HEK293 (cell line): ENCODE measurements around the gene RPGR.

ENCODE experiments used
- CTCF ChIA-PET: fragments of 350-600 bp; formaldehyde crosslinking; extraction: SDS; loops from one replicate; lab custom pipeline; 2021; ENCODE audit warnings: antibody characterized with exemption; lab: Yijun Ruan, JAX
- POLR2A ChIA-PET: fragments of 300-600 bp; formaldehyde crosslinking; extraction: SDS; loops from one replicate; lab custom pipeline; 2020; ENCODE audit warnings: antibody characterized with exemption, inconsistent platforms; lab: Yijun Ruan, JAX
- H3K27ac ChIP-seq: fragments of 200-500 bp; sonication (Bioruptor generic); 2 replicates; pipeline ENCODE4 v1.5.1; 2014; ENCODE audit warnings: low read depth, low read length, control low read depth, inconsistent platforms; ENCODE audit errors: extremely low read depth
- H3K36me3 ChIP-seq, 2 experiments: fragments of 200-500 bp in 1 of 2; sonication (Bioruptor generic) in 1 of 2; 1 replicate in 1 of 2; 2 replicates in 1 of 2; pipeline ENCODE4 v1.5.1; 2014 to 2017; ENCODE audit warnings: inconsistent platforms in 2 of 2, low read length in 2 of 2; ENCODE audit not compliant: control insufficient read depth in 2 of 2, insufficient read depth in 1 of 2
- H3K4me1 ChIP-seq: fragments of 200-500 bp; sonication (Bioruptor generic); 2 replicates; pipeline ENCODE4 v1.5.1; 2014; ENCODE audit warnings: mild to moderate bottlenecking, low read length, inconsistent platforms; ENCODE audit not compliant: control insufficient read depth, insufficient read depth
- H3K4me3 ChIP-seq: 2 replicates; pipeline ENCODE4 v1.5.1; 2011; ENCODE audit warnings: low read depth, mild to moderate bottlenecking, control low read depth, low read length, moderate library complexity
- H3K9me3 ChIP-seq: fragments of 200-500 bp; sonication (Bioruptor generic); 2 replicates; pipeline ENCODE4 v1.5.1; 2014; ENCODE audit warnings: low read depth, low read length, inconsistent platforms; ENCODE audit not compliant: control insufficient read depth, insufficient read depth
- GLI4 ChIP-seq: fragments of 450-650 bp; formaldehyde crosslinking; IDR thresholded peaks from 2 replicates; pipeline ENCODE4 v1.5.1; 2016; ENCODE audit warnings: missing biosample characterization, missing genetic modification characterization
- KLF16 ChIP-seq: fragments of 450-650 bp; formaldehyde crosslinking; IDR thresholded peaks from 2 replicates; pipeline ENCODE4 v1.5.1; 2017; ENCODE audit warnings: missing biosample characterization, missing genetic modification characterization
- KLF8 ChIP-seq: fragments of 450-650 bp; formaldehyde crosslinking; IDR thresholded peaks from 2 replicates; pipeline ENCODE4 v1.5.1; 2016; ENCODE audit warnings: missing biosample characterization, missing genetic modification characterization
- SP3 ChIP-seq: fragments of 450-650 bp; formaldehyde crosslinking; IDR thresholded peaks from 2 replicates; pipeline ENCODE4 v1.5.1; 2016; ENCODE audit warnings: missing biosample characterization, missing genetic modification characterization
- ZNF121 ChIP-seq: fragments of 450-650 bp; formaldehyde crosslinking; IDR thresholded peaks from 2 replicates; pipeline ENCODE4 v1.5.1; 2016; ENCODE audit warnings: missing biosample characterization, missing genetic modification characterization
- ZNF133 ChIP-seq: fragments of 450-650 bp; formaldehyde crosslinking; IDR thresholded peaks from 2 replicates; pipeline ENCODE4 v1.5.1; 2016; ENCODE audit warnings: missing biosample characterization, missing genetic modification characterization
- ZNF146 ChIP-seq: fragments of 450-650 bp; formaldehyde crosslinking; IDR thresholded peaks from 2 replicates; pipeline ENCODE4 v1.5.1; 2016; ENCODE audit warnings: missing biosample characterization, missing genetic modification characterization
- ZNF169 ChIP-seq: fragments of 450-650 bp; formaldehyde crosslinking; IDR thresholded peaks from 2 replicates; pipeline ENCODE4 v1.5.1; 2016; ENCODE audit warnings: missing biosample characterization, missing genetic modification characterization
- ZNF174 ChIP-seq: fragments of 450-650 bp; formaldehyde crosslinking; IDR thresholded peaks from 2 replicates; pipeline ENCODE4 v1.5.0; 2017; ENCODE audit warnings: missing biosample characterization, mild to moderate bottlenecking, missing genetic modification characterization
- ZNF202 ChIP-seq: fragments of 450-650 bp; formaldehyde crosslinking; IDR thresholded peaks from 2 replicates; pipeline ENCODE4 v1.5.1; 2016; ENCODE audit warnings: missing biosample characterization, missing genetic modification characterization, borderline replicate concordance
- ZNF223 ChIP-seq: fragments of 450-650 bp; formaldehyde crosslinking; IDR thresholded peaks from 2 replicates; pipeline ENCODE4 v1.5.1; 2016; ENCODE audit warnings: missing biosample characterization, missing genetic modification characterization
- ZNF280D ChIP-seq: fragments of 450-650 bp; formaldehyde crosslinking; IDR thresholded peaks from 2 replicates; pipeline ENCODE4 v1.5.1; 2016; ENCODE audit warnings: missing biosample characterization, missing genetic modification characterization
- ZNF366 ChIP-seq: fragments of 450-650 bp; formaldehyde crosslinking; conservative IDR thresholded peaks from 2 replicates; pipeline ENCODE4 v1.5.1; 2016; ENCODE audit warnings: missing biosample characterization, missing genetic modification characterization
- ZNF394 ChIP-seq: fragments of 450-650 bp; formaldehyde crosslinking; IDR thresholded peaks from 2 replicates; pipeline ENCODE4 v1.5.1; 2016; ENCODE audit warnings: missing biosample characterization, missing genetic modification characterization, mild to moderate bottlenecking, moderate library complexity, borderline replicate concordance
- ZNF433 ChIP-seq: fragments of 450-650 bp; formaldehyde crosslinking; IDR thresholded peaks from 2 replicates; pipeline ENCODE4 v1.5.1; 2016; ENCODE audit warnings: missing biosample characterization, missing genetic modification characterization, low read depth
- ZNF473 ChIP-seq: fragments of 450-650 bp; formaldehyde crosslinking; IDR thresholded peaks from 2 replicates; pipeline ENCODE4 v1.5.1; 2017; ENCODE audit warnings: missing biosample characterization, missing genetic modification characterization
- ZNF580 ChIP-seq: fragments of 450-650 bp; formaldehyde crosslinking; IDR thresholded peaks from 2 replicates; pipeline ENCODE4 v1.5.1; 2016; ENCODE audit warnings: missing biosample characterization, missing genetic modification characterization
- ZNF623 ChIP-seq: fragments of 450-650 bp; formaldehyde crosslinking; IDR thresholded peaks from 2 replicates; pipeline ENCODE4 v1.5.1; 2016; ENCODE audit warnings: missing biosample characterization, missing genetic modification characterization
- ZNF660 ChIP-seq: fragments of 450-650 bp; IDR thresholded peaks from 2 replicates; pipeline ENCODE4 v1.5.1; 2018; ENCODE audit warnings: missing biosample characterization, mild to moderate bottlenecking, missing genetic modification characterization
- ZNF837 ChIP-seq: fragments of 450-650 bp; formaldehyde crosslinking; IDR thresholded peaks from 2 replicates; pipeline ENCODE4 v1.5.1; 2016; ENCODE audit warnings: missing biosample characterization, missing genetic modification characterization
- TF ChIP-seq, protein P1 (sequence below): fragments of 450-650 bp; formaldehyde crosslinking; IDR thresholded peaks from 2 replicates; pipeline ENCODE4 v1.5.1; 2017; ENCODE audit warnings: missing biosample characterization, missing genetic modification characterization

RPGR gene

DNA sequence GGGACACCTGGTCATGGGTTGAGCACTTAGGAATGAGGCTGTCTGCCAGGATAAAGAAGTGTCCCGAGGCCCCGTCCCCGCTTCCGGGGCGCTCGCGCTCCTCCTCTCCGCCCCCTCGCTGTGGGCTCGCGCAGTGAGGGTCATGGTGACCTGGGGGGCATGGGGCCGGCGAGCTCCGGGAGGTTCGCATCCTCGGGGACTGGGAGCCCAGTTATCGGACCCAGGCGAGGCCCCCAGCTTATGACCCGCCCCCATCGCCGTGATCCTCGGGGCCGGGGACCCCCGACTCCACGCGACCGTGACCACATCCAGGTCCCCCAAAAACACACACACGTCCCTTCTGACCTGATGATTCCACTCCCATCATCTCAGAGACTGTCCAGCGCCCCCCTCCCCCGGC, 71.3 kb downstream of the RPGR start:
- no peaks in the 10 kb centered on the region for H3K4me1 ChIP-seq
- no peak for TF ChIP-seq ZNF280D (tag by site-specific recombination)
- H3K9me3 ChIP-seq = no peaks in the 10 kb centered on the region
- H3K4me3 ChIP-seq = no peak overlapping the region
- CTCF ChIA-PET = interaction anchor here (0.6 kb wide), 1 partner anchor 348 kb away, joined by 3 read pairs; no protein-coding TSS in a partner anchor
- no peaks in the 10 kb centered on the region for H3K36me3 ChIP-seq
- POLR2A ChIA-PET = no interaction called here
- H3K27ac ChIP-seq = no peak overlapping the region

DNA sequence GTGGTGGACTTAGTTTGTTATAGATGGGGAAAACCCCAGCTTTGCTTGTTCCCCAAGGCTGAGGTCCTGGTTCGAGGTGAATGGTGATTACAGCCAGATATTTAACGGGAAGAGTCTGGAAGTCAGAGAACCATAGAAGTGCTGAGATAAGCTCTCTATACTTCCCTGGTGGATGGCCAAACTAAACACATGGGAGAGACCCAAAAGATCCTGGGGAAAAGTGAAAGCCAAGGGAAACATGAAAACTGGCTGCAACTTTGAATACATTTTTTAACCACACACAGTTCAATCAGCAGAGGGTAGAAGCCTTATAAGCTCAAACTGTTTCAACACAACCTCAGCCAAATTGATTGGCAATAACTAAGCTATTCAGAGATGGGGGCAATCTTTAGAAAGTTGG, 77.3 kb downstream of the RPGR start:
- H3K4me1 ChIP-seq = peaks cover 3% of the 10 kb centered on the region; the same call in 1 of the 2 replicates
- H3K27ac ChIP-seq = no peak overlapping the region
- POLR2A ChIA-PET = no interaction called here
- H3K4me3 ChIP-seq = no peak overlapping the region
- CTCF ChIA-PET = interaction anchor here (1.3 to 2.2 kb wide), 3 partner anchors 10 to 58 kb away, joined by 3 to 11 read pairs (median 5); no protein-coding TSS in a partner anchor
- H3K9me3 ChIP-seq = no peaks in the 10 kb centered on the region
- no peaks in the 10 kb centered on the region for H3K36me3 ChIP-seq
- TF ChIP-seq ZNF623 (no peak), ZNF223 (tag by site-specific recombination) (no peak), SP3 (tag by site-specific recombination) (no peak), ZNF660 (tag by site-specific recombination) (no peak), ZNF169 (tag by site-specific recombination) (no peak), ZNF366 (tag by site-specific recombination) (no peak), GLI4 (tag by site-specific recombination) (no peak), ZNF146 (tag by site-specific recombination) (no peak), ZNF580 (no peak), ZNF473 (tag by site-specific recombination) (no peak), ZNF174 (tag by site-specific recombination) (no peak), ZNF433 (tag by site-specific recombination) (no peak), KLF16 (tag by site-specific recombination) (no peak), ZNF133 (tag by site-specific recombination) (no peak), ZNF202 (tag by site-specific recombination) (no peak), KLF8 (tag by site-specific recombination) (no peak), ZNF837 (tag by site-specific recombination) (no peak), ZNF394 (tag by site-specific recombination) (no peak), ZNF121 (tag by site-specific recombination) (no peak)
- TF ChIP-seq, protein P1, sequence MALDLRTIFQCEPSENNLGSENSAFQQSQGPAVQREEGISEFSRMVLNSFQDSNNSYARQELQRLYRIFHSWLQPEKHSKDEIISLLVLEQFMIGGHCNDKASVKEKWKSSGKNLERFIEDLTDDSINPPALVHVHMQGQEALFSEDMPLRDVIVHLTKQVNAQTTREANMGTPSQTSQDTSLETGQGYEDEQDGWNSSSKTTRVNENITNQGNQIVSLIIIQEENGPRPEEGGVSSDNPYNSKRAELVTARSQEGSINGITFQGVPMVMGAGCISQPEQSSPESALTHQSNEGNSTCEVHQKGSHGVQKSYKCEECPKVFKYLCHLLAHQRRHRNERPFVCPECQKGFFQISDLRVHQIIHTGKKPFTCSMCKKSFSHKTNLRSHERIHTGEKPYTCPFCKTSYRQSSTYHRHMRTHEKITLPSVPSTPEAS = no peak
